DND-41 (cell line): ENCODE data around the gene PIGU.

Experiments
- CTCF ChIP-seq: IDR thresholded peaks from 2 replicates; pipeline ENCODE4 v1.5.1; 2012; ENCODE audit warnings: borderline replicate concordance, low read length, moderate library complexity, mild to moderate bottlenecking; ENCODE audit not compliant: poor library complexity, severe bottlenecking; ENCODE audit errors: extremely low read depth
- EZH2 ChIP-seq: IDR thresholded peaks from 3 replicates; pipeline ENCODE4 v1.6.1; 2012; ENCODE audit warnings: borderline replicate concordance, low read depth, mild to moderate bottlenecking, moderate library complexity, low read length, inconsistent platforms; ENCODE audit not compliant: severe bottlenecking

- TF ChIP-seq CTCF, result no peak
- TF ChIP-seq EZH2, result no peak
These were observed 101.6 kb downstream of the PIGU start for GRCh38 chr20:34575271-34575670.
